Epithelial cell of proximal tubule (primary cell): ENCODE results near the gene HECTD2. TPM values are rescaled to one million over a fixed set of nuclear protein-coding genes. Genes with fewer than 3 reads are reported as not detected.
"Not testable (repeated sequence)": the region's sequence is repeated elsewhere in the genome, so short reads cannot be mapped to it uniquely, and the experiment has no call there.

Source experiments
- DNase-seq: peaks from one replicate; pipeline ENCODE4 v3.0.0-alpha.2; 2011; ENCODE audit warnings: low read depth
- H3K4me3 ChIP-seq: 2 replicates; pipeline ENCODE4 v1.5.1; 2011; ENCODE audit warnings: low read depth, mild to moderate bottlenecking, low read length
- CTCF ChIP-seq: conservative IDR thresholded peaks from 2 replicates; pipeline ENCODE4 v1.5.1; 2012; ENCODE audit warnings: low read depth, mild to moderate bottlenecking, low read length
- total RNA-seq: library from RNA; depleted of rRNA; stranded (reverse); fragments of >200 nt; gene quantifications from 2 replicates; pipeline ENCODE4 v1.2.3, GENCODE V29; 2015

The HECTD2 gene, protein sequence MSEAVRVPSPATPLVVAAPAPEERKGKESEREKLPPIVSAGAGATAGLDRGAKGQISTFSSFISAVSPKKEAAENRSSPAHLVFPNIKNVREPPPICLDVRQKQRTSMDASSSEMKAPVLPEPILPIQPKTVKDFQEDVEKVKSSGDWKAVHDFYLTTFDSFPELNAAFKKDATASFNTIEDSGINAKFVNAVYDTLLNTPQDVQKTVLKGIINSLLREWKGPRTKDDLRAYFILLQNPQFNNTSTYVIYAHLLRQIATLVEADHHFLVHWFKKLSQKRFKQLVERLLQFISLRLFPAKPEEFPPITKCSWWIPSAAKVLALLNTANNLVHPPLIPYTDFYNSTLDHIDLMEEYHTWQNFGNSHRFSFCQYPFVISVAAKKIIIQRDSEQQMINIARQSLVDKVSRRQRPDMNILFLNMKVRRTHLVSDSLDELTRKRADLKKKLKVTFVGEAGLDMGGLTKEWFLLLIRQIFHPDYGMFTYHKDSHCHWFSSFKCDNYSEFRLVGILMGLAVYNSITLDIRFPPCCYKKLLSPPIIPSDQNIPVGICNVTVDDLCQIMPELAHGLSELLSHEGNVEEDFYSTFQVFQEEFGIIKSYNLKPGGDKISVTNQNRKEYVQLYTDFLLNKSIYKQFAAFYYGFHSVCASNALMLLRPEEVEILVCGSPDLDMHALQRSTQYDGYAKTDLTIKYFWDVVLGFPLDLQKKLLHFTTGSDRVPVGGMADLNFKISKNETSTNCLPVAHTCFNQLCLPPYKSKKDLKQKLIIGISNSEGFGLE
- total RNA-seq: 3.7 and 4.1 TPM in 2 replicates

DNA sequence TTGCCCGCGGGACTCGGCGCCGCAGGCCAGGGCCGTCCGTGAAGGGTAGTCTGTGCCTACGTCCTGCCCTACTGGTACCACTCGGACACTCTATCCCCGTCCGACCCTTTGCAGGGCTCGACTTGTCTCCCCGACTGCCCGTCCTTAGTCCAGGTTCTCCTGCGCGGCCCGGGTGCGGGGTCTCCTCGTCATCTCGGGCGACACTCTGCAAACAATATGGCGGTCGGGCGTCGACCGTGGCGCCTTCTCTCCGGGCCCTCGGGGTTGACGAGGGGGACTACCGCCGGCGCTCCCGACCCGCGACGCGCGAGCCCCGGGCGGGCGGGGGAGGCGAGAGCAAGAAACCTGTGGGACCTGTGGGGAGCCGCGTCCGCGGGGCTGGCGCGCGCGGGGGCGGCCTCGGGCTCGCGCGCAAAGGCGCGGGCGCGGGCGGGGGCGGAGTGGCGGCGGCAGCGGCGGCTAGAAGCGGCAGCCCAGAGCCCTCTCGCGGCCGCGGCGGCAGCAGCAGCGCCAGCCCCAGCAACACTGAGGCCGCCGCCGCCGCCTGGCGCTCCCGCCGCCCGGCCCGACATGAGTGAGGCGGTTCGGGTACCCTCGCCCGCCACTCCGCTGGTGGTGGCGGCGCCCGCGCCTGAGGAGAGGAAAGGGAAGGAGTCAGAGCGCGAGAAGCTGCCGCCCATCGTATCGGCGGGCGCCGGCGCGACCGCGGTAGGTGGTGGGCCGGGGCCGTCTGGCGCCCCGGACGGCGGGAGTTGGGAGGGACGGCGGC lies at the start of gene HECTD2:
Gene HECTD2, plus strand, starts transcription at position 476 of the 769 bp plus-strand sequence. Its CDS starts 95 bp downstream, at position 571.
- peak within 1 kb of the TSS; percentile 89 for H3K4me3 ChIP-seq
- DNase-seq: no peak
- TF ChIP-seq CTCF: no peak

DNA sequence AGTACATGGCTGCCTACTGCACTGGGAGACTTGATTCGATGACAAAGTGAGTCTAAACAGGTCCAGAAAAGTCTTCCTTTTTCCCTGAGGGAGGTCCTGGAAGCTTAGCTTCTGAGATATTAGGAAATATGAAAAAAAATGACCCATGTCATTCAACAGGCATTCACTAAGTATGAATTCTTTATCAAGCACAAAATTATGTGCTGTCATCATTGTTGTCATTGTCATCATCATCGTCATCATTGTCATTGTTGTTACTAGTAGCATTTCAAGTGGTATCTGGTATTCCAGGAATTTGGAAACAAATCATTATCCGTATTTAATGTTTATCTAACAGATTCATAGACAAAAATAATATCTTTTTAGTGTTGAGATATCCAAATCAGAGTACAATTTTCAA lies 49.7 kb upstream of the HECTD2 start:
- TF ChIP-seq CTCF: no peak
- DNase-seq: no peak
- no peak overlapping the region for H3K4me3 ChIP-seq

- DNase-seq, H3K4me3 ChIP-seq: not testable (repeated sequence)
Measured at GRCh38 chr10:91365519-91365918, 44.6 kb upstream of the HECTD2 start.

GRCh38 chr10:91366704-91367103 lies 43.4 kb upstream of the HECTD2 start:
- TF ChIP-seq CTCF: no peak
- no peak overlapping the region for H3K4me3 ChIP-seq
- DNase-seq: no peak

- no peak overlapping the region for H3K4me3 ChIP-seq
- no peak for DNase-seq
- no peak for TF ChIP-seq CTCF
Measured at GRCh38 chr10:91367127-91367531, 43.0 kb upstream of the HECTD2 start.

GRCh38 chr10:91367558-91367957 lies 42.6 kb upstream of the HECTD2 start:
- no peak overlapping the region for H3K4me3 ChIP-seq
- TF ChIP-seq CTCF: no peak
- DNase-seq: no peak
